Dendritic cell treated with granulocyte-macrophage colony-stimulating factor and Interleukin-4, amounts not matched to agents 40 ng/mL and 50 ng/mL, for 4 days (primary cell): ENCODE results near the gene SNED1.

Source experiments
- H3K27ac Mint-ChIP-seq: one replicate; pipeline ENCODE4 v1.8.0; 2022; ENCODE audit warnings: mild to moderate bottlenecking, mixed read lengths
- H3K27me3 Mint-ChIP-seq: one replicate; pipeline ENCODE4 v1.8.0; 2022; ENCODE audit warnings: mild to moderate bottlenecking, mixed read lengths
- H3K36me3 Mint-ChIP-seq: one replicate; pipeline ENCODE4 v1.8.0; 2022; ENCODE audit warnings: low read depth, mixed read lengths
- H3K4me1 Mint-ChIP-seq: one replicate; pipeline ENCODE4 v1.8.0; 2022; ENCODE audit warnings: low read depth, mixed read lengths
- H3K4me3 Mint-ChIP-seq: one replicate; pipeline ENCODE4 v1.8.0; 2022; ENCODE audit warnings: mild to moderate bottlenecking, moderate library complexity, mixed read lengths
- H3K9me3 Mint-ChIP-seq: one replicate; pipeline ENCODE4 v1.8.0; 2022; ENCODE audit warnings: mixed read lengths
- intact Hi-C: fragments of 100-400 bp; cut with micrococcal nuclease; formaldehyde crosslinking; loops from one replicate; pipeline ENCODE4 v1.15.0; 2022

The SNED1 gene

DNA sequence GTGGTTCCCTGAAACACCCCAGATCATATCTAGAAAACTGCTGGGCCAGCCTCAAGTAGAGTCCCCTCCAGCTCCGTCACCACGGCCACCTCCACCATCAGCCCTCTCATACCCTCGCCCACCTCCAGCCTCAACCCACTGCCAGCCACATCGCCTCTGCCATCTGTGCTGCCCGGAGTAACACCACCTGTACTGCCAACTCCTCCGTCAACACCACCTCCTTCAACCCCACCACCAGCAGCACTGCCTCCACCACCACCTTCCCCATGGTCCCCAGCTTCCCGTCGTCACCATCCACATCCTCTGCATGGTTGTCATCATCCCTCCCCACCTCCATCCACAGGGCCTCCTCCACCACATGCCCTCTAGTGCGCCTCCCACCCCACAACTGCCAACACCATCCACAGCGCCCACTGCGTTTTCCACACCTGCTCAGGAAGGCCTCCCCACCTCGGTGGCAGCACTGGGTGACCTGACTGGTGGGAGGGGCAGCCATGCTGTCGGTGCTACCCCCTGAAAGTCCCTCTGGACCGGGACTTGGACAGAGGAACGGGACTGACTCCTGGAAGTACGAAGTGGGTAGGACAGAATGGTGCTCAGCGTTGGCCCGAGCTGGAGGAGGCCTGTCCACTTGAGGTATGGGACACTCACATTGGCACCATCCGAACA, 1.6 kb downstream of the SNED1 start:
- peaks cover 16% of the 10 kb centered on the region for H3K4me1 Mint-ChIP-seq
- peaks cover 26% of the 10 kb centered on the region for H3K36me3 Mint-ChIP-seq
- peaks cover 59% of the 10 kb centered on the region for H3K27me3 Mint-ChIP-seq
- no peak overlapping the region for H3K27ac Mint-ChIP-seq
- H3K9me3 Mint-ChIP-seq = peaks cover 21% of the 10 kb centered on the region
- peak overlapping the region; percentile 4 for H3K4me3 Mint-ChIP-seq
- intact Hi-C loops = no loop called here

DNA sequence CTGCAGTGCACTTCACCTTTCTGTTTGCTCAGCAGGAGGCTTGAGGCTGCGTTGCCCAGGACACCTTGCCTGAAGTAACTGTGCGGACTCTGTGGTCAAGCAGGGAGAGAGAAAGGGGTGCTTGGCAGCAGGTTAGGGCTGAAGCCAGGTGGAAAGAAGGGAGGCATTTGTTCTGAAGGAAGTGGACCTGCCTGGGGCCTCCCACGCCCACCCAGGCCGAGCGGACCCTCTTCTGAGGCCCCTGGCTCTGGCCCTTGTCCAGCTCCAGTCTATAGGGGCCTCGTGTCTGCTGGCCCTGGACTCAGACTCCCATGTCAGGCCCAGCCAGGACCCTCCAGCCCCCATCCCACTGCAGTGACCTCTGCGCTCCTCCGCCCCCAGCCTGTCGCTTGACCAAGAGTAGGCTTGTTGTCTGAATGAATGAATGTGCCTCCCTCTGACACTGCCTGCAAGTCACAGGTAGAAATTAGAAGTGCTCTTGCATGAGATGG, 2.5 kb downstream of the SNED1 start:
- Mint-ChIP-seq H3K4me3 (no peak overlapping the region), H3K27ac (no peak overlapping the region), H3K36me3 (peaks cover 26% of the 10 kb centered on the region), H3K9me3 (peaks cover 28% of the 10 kb centered on the region), H3K4me1 (peaks cover 16% of the 10 kb centered on the region), H3K27me3 (peaks cover 58% of the 10 kb centered on the region)
- intact Hi-C loops = no loop called here

DNA sequence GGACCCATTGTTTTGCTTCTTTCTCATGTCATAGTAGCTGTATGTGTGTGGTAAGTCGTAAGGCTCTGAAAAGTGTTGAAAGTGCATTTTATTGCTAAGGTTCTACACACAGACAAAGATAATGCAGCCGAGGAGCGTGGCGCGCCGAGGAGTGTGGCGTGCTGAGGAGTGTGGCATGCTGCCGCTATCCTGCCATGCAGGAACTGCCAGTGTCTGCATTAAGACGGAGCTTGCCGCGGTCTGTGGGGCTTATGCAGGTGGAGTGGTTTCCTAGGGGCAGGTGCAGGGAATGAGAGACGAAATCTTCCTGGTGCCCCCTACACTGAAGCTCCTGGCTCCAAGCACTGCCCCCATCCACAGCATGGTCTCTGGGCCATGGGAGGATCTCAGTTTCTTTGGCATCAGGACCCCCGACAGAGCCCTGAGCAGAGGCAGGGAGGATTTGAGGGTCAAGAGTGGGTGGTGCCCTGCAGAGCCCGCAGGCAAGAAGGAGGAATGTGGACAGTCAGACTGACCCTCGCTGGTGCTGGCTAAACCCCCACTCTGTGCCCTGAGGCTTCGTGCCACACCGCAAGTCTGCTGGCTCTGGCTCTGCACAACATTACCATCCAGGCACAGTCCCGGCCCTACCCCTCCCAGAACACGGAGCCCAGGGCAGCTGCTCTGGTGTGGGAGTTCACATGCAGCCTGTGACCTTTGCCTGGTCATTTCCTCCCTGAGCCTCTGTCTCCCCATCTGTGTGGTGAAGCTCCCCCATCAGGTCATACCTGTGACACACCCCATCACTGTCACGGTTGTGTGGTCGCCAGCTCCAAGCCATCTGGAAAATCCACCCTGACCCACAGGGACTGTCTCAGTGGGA, 3.2 kb downstream of the SNED1 start:
- Mint-ChIP-seq H3K9me3 (peaks cover 34% of the 10 kb centered on the region), H3K4me3 (no peak overlapping the region), H3K27me3 (peaks cover 55% of the 10 kb centered on the region), H3K27ac (no peak overlapping the region), H3K4me1 (peaks cover 16% of the 10 kb centered on the region), H3K36me3 (peaks cover 26% of the 10 kb centered on the region)
- intact Hi-C loops = no loop called here

DNA sequence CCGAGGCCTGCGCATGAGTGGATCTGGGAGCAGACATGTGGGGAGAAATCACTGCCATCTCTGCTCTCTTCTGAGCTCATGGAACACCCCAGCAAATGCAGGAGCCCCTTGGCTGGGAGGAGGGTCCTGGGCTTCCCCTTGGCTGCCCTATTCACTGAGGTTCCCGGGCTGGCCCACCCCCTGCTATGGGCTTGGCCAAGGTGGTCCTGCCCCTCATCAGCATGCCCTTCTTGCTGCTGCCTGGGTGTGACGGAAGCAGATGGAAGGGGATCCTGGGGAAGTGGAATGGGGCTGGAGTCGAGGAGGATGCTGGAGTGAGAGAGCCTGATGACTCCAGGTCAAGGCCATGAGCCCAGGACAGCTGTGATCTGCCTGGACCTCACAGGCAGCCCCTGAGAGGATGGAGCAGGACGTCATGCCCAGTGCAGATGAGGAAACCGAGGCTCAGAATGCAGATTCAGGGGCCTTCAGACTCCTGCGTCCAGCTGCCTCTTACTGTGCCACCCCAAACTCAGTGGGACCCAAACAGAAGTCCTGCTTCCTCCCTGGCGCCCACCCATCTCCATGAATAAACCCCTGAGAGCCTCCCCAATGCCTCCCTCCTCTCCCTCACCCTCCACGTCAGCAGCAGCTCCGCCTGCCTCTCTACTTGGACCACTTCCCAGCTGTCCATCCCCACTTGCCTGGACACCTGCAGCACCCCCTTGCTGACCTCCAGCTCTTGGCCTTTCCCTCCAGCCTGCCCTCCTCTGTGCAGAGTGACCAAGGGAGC, 4.0 kb downstream of the SNED1 start:
- peaks cover 13% of the 10 kb centered on the region for H3K4me1 Mint-ChIP-seq
- H3K27ac Mint-ChIP-seq = no peak overlapping the region
- no peak overlapping the region for H3K4me3 Mint-ChIP-seq
- peaks cover 26% of the 10 kb centered on the region for H3K36me3 Mint-ChIP-seq
- H3K9me3 Mint-ChIP-seq = peaks cover 34% of the 10 kb centered on the region
- H3K27me3 Mint-ChIP-seq = peaks cover 51% of the 10 kb centered on the region
- intact Hi-C loops = no loop called here

DNA sequence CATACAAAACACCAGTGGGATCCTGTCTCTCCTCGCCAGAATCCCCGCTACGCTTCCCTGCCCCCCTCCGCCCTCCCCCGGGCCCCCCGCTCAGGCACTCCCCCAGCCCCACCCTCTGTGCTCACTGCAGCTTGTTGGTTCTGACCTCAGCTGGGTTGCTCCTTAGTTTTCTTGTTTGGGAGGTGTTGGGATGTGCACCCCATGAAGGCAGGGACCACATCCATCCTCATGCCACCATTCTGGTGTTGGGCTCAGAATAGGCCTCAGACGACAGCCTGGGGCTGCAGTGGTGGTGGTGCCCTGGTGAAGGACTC, 4.6 kb downstream of the SNED1 start:
- H3K27ac Mint-ChIP-seq = no peak overlapping the region
- H3K4me3 Mint-ChIP-seq = no peak overlapping the region
- intact Hi-C loops = no loop called here
- peaks cover 26% of the 10 kb centered on the region for H3K36me3 Mint-ChIP-seq
- peaks cover 9% of the 10 kb centered on the region for H3K4me1 Mint-ChIP-seq
- peaks cover 49% of the 10 kb centered on the region for H3K27me3 Mint-ChIP-seq
- H3K9me3 Mint-ChIP-seq = peaks cover 34% of the 10 kb centered on the region

DNA sequence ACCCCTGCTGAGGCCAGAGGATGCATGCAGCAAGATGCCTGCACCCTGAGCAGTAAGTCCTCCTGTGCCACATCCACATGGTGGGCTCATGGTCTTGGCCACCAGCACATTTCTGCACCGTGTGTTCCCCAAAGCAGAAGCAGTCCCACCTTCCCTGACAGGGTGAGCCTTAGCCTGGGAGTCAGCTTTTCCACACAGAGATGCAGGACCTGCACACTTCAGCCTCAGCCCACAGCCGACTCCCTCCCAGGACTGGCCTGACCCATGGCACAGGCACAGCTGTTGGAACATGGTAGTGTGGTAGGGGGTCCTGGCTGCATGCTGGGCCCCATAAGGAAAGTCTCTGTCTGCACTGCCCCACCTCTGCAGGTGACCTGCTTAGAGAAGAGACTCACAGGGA, 5.0 kb downstream of the SNED1 start:
- peaks cover 34% of the 10 kb centered on the region for H3K9me3 Mint-ChIP-seq
- H3K27ac Mint-ChIP-seq = no peak overlapping the region
- H3K4me1 Mint-ChIP-seq = peaks cover 9% of the 10 kb centered on the region
- no peak overlapping the region for H3K4me3 Mint-ChIP-seq
- intact Hi-C loops = no loop called here
- H3K36me3 Mint-ChIP-seq = peaks cover 26% of the 10 kb centered on the region
- peaks cover 50% of the 10 kb centered on the region for H3K27me3 Mint-ChIP-seq

DNA sequence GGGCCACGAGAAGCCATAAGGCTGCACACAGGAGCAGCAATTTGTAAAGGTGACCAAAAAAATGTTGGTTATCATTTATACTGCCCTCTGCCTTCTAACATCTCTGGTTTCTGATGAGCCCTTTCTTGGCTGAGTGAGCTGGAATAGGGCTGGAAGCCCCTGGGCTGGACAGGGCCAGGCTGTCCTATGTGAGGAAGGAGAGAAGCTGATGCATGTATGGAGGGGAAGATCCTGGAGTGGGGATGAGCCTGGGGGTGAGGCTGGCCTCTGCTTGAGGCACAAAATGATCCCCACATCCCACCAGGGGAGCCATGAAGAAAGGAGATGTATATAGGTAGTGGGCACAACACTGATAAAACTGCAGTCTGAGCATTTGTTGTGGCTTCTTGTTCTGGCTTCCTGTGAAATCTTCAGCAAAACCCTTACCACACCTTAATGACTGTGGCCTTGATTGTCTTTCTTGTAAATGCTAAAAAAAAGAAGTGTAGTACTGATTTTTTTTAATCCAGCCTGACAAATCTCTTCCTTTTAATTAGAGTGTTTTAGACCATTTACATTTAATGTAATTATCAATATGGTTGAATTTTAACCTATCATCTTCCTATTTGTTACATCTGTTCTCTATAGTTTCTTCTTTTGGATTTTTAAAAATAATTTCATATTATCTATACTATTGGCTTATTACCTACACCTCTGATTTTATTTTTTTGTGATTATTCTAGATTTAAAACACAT, 5.6 kb downstream of the SNED1 start:
- H3K4me3 Mint-ChIP-seq = no peak overlapping the region
- intact Hi-C loops = no loop called here
- peaks cover 26% of the 10 kb centered on the region for H3K36me3 Mint-ChIP-seq
- peaks cover 54% of the 10 kb centered on the region for H3K27me3 Mint-ChIP-seq
- H3K27ac Mint-ChIP-seq = no peak overlapping the region
- H3K9me3 Mint-ChIP-seq = peaks cover 34% of the 10 kb centered on the region
- H3K4me1 Mint-ChIP-seq = peaks cover 9% of the 10 kb centered on the region

DNA sequence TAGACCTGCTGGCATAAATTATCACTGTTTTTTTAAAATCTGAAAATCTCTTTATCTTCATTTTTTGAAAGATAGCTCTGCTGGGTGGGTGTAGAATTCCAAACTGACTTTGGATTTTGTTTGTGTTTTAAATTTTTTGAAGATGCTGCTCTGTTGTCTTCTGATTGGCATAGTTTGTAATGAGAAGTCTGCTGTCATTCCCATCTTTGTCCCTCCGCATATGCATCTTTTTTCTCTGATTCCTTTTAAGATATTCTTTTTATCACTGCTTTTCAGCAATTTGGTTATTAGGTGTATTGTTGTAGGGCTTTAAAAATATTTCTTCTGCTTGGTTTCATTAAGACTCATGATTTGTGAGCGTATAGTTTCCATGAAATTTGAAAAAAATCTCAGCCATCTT, 7.2 kb downstream of the SNED1 start:
- H3K27me3 Mint-ChIP-seq = peaks cover 57% of the 10 kb centered on the region
- intact Hi-C loops = no loop called here

DNA sequence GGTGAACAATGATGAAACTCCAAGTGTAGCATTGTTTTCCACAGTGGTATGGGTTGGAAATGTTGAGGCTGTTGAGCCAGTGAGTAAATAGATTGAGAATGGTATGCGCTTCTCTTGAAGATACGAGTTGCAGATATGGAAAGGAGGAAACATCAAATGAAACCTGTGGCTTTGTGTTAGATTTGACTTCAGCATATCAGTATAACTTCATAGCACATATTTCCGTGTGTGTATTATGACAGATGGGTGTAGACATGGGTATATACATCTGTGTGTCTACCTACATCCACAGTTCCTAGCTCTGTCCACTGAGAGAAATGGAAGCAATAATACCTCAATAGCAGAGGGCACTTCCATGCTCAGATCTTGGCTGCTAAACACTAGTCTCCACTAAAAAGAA, 8.0 kb downstream of the SNED1 start:
- no peak overlapping the region for H3K27ac Mint-ChIP-seq
- intact Hi-C loops = no loop called here
- H3K36me3 Mint-ChIP-seq = peaks cover 17% of the 10 kb centered on the region
- no peak overlapping the region for H3K4me3 Mint-ChIP-seq
- peaks cover 17% of the 10 kb centered on the region for H3K4me1 Mint-ChIP-seq
- peaks cover 34% of the 10 kb centered on the region for H3K9me3 Mint-ChIP-seq
- peaks cover 51% of the 10 kb centered on the region for H3K27me3 Mint-ChIP-seq

More for the DNA sequence above, 7.2 kb downstream of the SNED1 start:
- Mint-ChIP-seq H3K9me3 (peaks cover 34% of the 10 kb centered on the region), H3K4me3 (no peak overlapping the region), H3K27ac (no peak overlapping the region), H3K36me3 (peaks cover 17% of the 10 kb centered on the region), H3K4me1 (peaks cover 16% of the 10 kb centered on the region)

DNA sequence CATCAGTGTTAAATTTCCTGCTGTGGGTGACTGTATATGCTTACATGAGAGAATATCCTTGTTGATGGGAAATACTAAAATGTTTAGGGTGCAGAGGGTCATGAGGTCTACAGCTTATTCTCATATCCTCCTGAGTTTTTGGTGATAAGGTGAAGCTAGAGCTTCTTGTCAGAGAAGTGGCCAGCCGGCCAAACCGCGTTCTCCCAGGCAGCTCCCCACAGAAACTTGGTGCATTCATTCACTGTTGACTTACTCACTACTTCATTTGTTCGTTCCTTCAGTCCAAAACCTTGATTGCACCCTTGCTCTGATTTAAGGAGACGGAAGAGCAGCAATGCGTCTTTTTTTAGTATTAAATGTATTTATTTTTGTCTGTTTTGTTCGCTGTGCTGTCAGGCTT, 8.7 kb downstream of the SNED1 start:
- intact Hi-C loops = no loop called here
- no peak overlapping the region for H3K27ac Mint-ChIP-seq
- H3K36me3 Mint-ChIP-seq = peaks cover 17% of the 10 kb centered on the region
- H3K4me1 Mint-ChIP-seq = peaks cover 17% of the 10 kb centered on the region
- peaks cover 34% of the 10 kb centered on the region for H3K9me3 Mint-ChIP-seq
- H3K4me3 Mint-ChIP-seq = no peak overlapping the region
- peaks cover 47% of the 10 kb centered on the region for H3K27me3 Mint-ChIP-seq

DNA sequence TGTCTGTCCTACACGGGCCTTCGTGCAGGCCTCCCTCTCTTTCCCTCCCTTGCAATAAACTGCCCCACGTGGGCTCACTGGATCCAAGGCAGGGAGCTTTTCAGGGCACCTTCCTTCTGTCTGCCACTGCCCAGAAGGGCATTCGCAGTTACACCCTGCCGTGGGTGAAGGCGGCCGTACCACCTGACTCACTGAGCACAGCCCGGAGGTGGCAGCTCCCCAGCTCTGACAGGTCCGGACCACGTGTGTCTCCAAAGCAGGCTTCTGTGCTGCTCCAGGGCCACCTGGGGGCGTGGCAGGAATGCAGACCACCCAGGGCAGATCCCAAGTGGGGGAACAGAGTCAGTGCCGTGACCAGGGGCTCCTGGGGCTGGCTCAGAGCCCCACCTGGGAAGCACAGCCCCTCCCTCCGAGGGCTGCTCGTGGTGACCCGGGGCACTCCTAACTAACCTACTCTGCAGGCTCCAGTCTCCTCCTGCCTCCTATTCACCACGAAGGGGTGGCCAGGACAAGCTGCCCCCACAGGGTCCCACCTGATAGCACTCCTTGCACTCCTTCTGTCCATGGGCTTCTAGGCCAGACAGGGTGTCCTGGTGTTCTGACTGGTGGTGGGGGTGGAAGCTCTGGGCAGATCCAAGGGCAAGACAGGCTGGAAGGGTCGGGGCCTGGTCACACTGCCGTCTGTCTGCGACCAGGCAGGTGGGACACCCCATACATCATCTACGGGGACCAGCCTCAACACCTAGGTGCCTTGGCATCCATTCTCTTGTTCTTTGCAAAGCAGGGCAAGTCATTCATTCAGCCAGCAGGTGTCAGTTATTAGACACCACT, 9.7 kb downstream of the SNED1 start:
- H3K27ac Mint-ChIP-seq = no peak overlapping the region
- peaks cover 17% of the 10 kb centered on the region for H3K4me1 Mint-ChIP-seq
- intact Hi-C loops = no loop called here
- peaks cover 26% of the 10 kb centered on the region for H3K9me3 Mint-ChIP-seq
- peaks cover 42% of the 10 kb centered on the region for H3K27me3 Mint-ChIP-seq
- H3K4me3 Mint-ChIP-seq = no peak overlapping the region
- peaks cover 8% of the 10 kb centered on the region for H3K36me3 Mint-ChIP-seq

DNA sequence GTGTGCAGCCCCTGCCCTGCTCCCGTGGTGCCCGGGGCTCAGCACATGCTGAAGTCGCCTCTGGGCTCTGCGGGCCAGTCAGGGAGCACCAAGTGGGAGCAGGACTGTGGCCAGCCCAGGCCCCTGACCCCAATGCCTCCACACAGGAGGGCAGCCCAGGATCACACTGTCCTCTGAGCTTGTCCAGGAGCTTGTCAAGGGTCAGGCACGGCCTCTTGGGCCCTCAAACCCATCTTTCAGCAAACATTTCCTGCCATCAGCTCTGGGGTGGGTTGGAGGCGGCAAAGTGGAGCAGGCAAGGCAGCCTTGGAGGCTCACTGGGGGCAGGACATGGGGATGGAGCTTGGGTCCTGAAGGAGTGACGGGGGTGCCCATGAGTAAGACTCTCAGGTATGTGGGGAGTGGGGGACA, 10.3 kb downstream of the SNED1 start:
- Mint-ChIP-seq H3K36me3 (peaks cover 2% of the 10 kb centered on the region), H3K4me1 (peaks cover 17% of the 10 kb centered on the region), H3K4me3 (no peak overlapping the region), H3K27me3 (peaks cover 42% of the 10 kb centered on the region), H3K9me3 (peaks cover 19% of the 10 kb centered on the region), H3K27ac (no peak overlapping the region)
- intact Hi-C loops = no loop called here

DNA sequence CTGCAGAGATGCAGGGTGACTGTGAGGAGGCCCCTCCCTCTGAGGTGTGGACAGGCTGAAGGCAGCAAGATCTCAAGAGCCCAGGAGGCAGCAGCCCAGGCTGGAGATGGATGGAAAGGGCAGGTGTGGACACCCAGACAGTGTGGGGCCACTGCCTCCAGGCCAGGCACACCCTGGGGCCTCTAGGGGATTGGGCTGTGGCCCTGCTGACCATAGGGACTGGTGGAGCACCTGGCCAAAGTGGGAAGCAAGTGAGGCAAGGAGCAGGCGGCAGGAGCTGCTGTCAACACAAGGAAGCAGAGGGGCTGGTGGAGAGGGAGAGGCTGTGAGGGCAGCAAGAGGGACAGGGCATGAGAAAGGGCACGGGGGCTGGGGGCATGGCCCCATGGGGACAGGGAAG, 10.8 kb downstream of the SNED1 start:
- H3K4me1 Mint-ChIP-seq = peaks cover 17% of the 10 kb centered on the region
- no peak overlapping the region for H3K4me3 Mint-ChIP-seq
- H3K27ac Mint-ChIP-seq = no peak overlapping the region
- H3K27me3 Mint-ChIP-seq = peaks cover 42% of the 10 kb centered on the region
- intact Hi-C loops = no loop called here
- no peaks in the 10 kb centered on the region for H3K36me3 Mint-ChIP-seq
- H3K9me3 Mint-ChIP-seq = peaks cover 15% of the 10 kb centered on the region
